Liver (tissue), 9 donors: ENCODE results near the gene APOBEC3B. TPM values are rescaled to one million over a fixed set of nuclear protein-coding genes. Genes with fewer than 3 reads are reported as not detected.

Experiments
- DNase-seq: peaks from one replicate; pipeline ENCODE4 v3.0.0-alpha.2; 2017; ENCODE audit warnings: low spot score
- H3K27ac ChIP-seq, 2 donors: one replicate each; pipeline ENCODE4 v1.7.0; 2013; ENCODE audit warnings: inconsistent platforms in 2 of 2, low read length in 2 of 2, control low read depth in 1 of 2, low read depth in 1 of 2, mild to moderate bottlenecking in 1 of 2
- H3K27me3 ChIP-seq, 4 donors: one replicate each; pipeline versions ENCODE4 v1.6.1 to v1.7.0; 2013; ENCODE audit warnings: low read length in 3 of 4, inconsistent platforms in 1 of 4, mild to moderate bottlenecking in 1 of 4, moderate library complexity in 1 of 4; ENCODE audit not compliant: control insufficient read depth in 4 of 4, insufficient read depth in 4 of 4
- H3K36me3 ChIP-seq, 4 donors: one replicate each; pipeline versions ENCODE4 v1.6.1 to v1.7.0; 2013; ENCODE audit warnings: low read length in 3 of 4, mild to moderate bottlenecking in 3 of 4, low read depth in 1 of 4, moderate library complexity in 1 of 4; ENCODE audit not compliant: control insufficient read depth in 4 of 4, insufficient read depth in 3 of 4
- H3K4me1 ChIP-seq, 4 donors: one replicate each; pipeline versions ENCODE4 v1.6.1 to v1.7.0; 2013; ENCODE audit warnings: low read length in 3 of 4, mild to moderate bottlenecking in 3 of 4, moderate library complexity in 1 of 4; ENCODE audit not compliant: control insufficient read depth in 4 of 4, insufficient read depth in 4 of 4
- H3K4me3 ChIP-seq, 3 donors: one replicate each; pipeline versions ENCODE4 v1.6.1 to v1.7.0; 2013; ENCODE audit warnings: low read length in 3 of 3, control low read depth in 1 of 3, low read depth in 1 of 3, mild to moderate bottlenecking in 1 of 3
- H3K9ac ChIP-seq, 2 donors: one replicate each; pipeline ENCODE4 v1.7.0; 2013; ENCODE audit warnings: low read length in 2 of 2, mild to moderate bottlenecking in 2 of 2, moderate library complexity in 2 of 2, control low read depth in 1 of 2, low read depth in 1 of 2
- H3K9me3 ChIP-seq, 4 donors: one replicate each; pipeline versions ENCODE4 v1.6.1 to v1.7.0; 2013; ENCODE audit warnings: low read length in 3 of 4; ENCODE audit not compliant: control insufficient read depth in 4 of 4
- EGR1 ChIP-seq, 2 donors: IDR thresholded peaks; 2 replicates each; pipeline ENCODE4 v1.6.1; 2016 to 2018; ENCODE audit warnings: antibody characterized with exemption in 2 of 2, low read depth in 2 of 2
- FOXA2 ChIP-seq: IDR thresholded peaks from 2 replicates; pipeline ENCODE4 v1.6.1; 2016; ENCODE audit warnings: antibody characterized with exemption
- GABPA ChIP-seq, 2 donors: IDR thresholded peaks in 1 of 2; conservative IDR thresholded peaks in 1 of 2; 2 replicates each; pipeline ENCODE4 v1.6.1; 2016; ENCODE audit warnings: antibody characterized with exemption in 2 of 2, mild to moderate bottlenecking in 1 of 2, moderate library complexity in 1 of 2
- HNF4A ChIP-seq, 2 donors: conservative IDR thresholded peaks; 2 replicates each; pipeline ENCODE4 v1.6.1; 2016; ENCODE audit warnings: antibody characterized with exemption in 2 of 2, mild to moderate bottlenecking in 2 of 2
- HNF4G ChIP-seq: IDR thresholded peaks from 2 replicates; pipeline ENCODE4 v1.6.1; 2016; ENCODE audit warnings: antibody characterized with exemption
- JUND ChIP-seq, 2 donors: IDR thresholded peaks; 2 replicates each; pipeline ENCODE4 v1.6.1; 2016; ENCODE audit warnings: antibody characterized with exemption in 2 of 2
- MAX ChIP-seq: IDR thresholded peaks from 2 replicates; pipeline ENCODE4 v1.6.1; 2016; ENCODE audit warnings: antibody characterized with exemption
- NR2F2 ChIP-seq: IDR thresholded peaks from 2 replicates; pipeline ENCODE4 v1.6.1; 2016; ENCODE audit warnings: antibody characterized with exemption
- RAD21 ChIP-seq, 2 donors: IDR thresholded peaks; 2 replicates each; pipeline ENCODE4 v1.6.1; 2016; ENCODE audit warnings: antibody characterized with exemption in 2 of 2, mild to moderate bottlenecking in 2 of 2
- REST ChIP-seq: IDR thresholded peaks from 2 replicates; pipeline ENCODE4 v1.6.1; 2016; ENCODE audit warnings: antibody characterized with exemption, mild to moderate bottlenecking
- RXRA ChIP-seq, 2 donors: IDR thresholded peaks; 2 replicates each; pipeline ENCODE4 v1.6.1; 2017 to 2018; ENCODE audit warnings: antibody characterized with exemption in 2 of 2, mild to moderate bottlenecking in 1 of 2
- SP1 ChIP-seq: IDR thresholded peaks from 2 replicates; pipeline ENCODE4 v1.6.1; 2018; ENCODE audit warnings: antibody characterized with exemption, mild to moderate bottlenecking
- TAF1 ChIP-seq: conservative IDR thresholded peaks from 2 replicates; pipeline ENCODE4 v1.6.1; 2016; ENCODE audit warnings: antibody characterized with exemption, mild to moderate bottlenecking
- YY1 ChIP-seq: IDR thresholded peaks from 2 replicates; pipeline ENCODE4 v1.6.1; 2016; ENCODE audit warnings: antibody characterized with exemption, mild to moderate bottlenecking
- WGBS: extraction: QIAGEN DNeasy Blood & Tissue Kit; methylation state at CpG from one replicate; pipeline ENCODE4 v1.1.7; 2013; 5-methylcytosine and 5-hydroxymethylcytosine counted together
- polyA plus RNA-seq, 2 donors: library from polyadenylated mRNA; stranded (reverse) in 1 of 2; unstranded in 1 of 2; fragments of 200-250 nt in 1 of 2; fragments of >200 nt in 1 of 2; fragmentation: Nextera tagmentation in 1 of 2; extraction: Ambion mirVana in 1 of 2; gene quantifications; one replicate each; pipeline versions ENCODE4 v1.2.1 to v1.2.3, GENCODE V29; 2013 to 2015
- total RNA-seq, 2 donors: library from RNA; depleted of rRNA; stranded (reverse); fragments of >200 nt; gene quantifications; one replicate each; pipeline ENCODE4 v1.2.3, GENCODE V29; 2014
- TF ChIP-seq, protein P1 (sequence below): fragments of 150-350 bp; IDR thresholded peaks from 2 replicates; pipeline ENCODE4 v1.5.1; 2017; ENCODE audit warnings: improper control_type of control experiment, low read depth, low read length; ENCODE audit not compliant: missing input control
- TF ChIP-seq, protein P2 (sequence below): IDR thresholded peaks from 2 replicates; pipeline ENCODE4 v1.6.1; 2016; ENCODE audit warnings: antibody characterized with exemption
- TF ChIP-seq, protein P3 (sequence below): IDR thresholded peaks from 2 replicates; pipeline ENCODE4 v1.6.1; 2016; ENCODE audit warnings: antibody characterized with exemption
- donor health status: healthy.
- donor health status: healthy.
- donor health status: healthy.
- donor health status: healthy.
- donor health status: healthy.

The APOBEC3B gene
- total and polyA plus RNA-seq, 4 donors: 0.08 to 6.0 (median 0.88) TPM

DNA sequence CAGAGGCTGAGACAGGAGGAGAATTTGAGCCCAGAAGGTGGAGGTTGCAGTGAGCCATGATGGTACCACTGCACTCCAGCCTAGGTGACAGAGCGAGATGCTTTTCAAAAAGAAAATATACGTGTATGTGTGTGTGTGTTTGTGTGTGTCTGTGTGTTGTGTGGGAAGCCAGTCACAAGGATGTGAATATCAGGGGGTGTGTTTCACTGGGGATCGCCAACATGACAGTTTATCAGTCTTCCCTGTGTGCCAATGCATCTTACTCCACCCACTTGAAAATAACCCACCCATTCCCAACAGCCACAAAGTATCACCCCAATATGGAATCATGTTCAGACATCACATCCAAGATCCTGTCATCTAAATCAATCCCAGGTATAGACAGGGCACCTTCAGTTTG, 10.4 kb upstream of the APOBEC3B start:
- Histone ChIP-seq H3K27me3 (no peaks in the 10 kb centered on the region), H3K36me3 (no peaks in the 10 kb centered on the region), H3K9me3 (no peaks in the 10 kb centered on the region), H3K4me3 (no peak overlapping the region), H3K9ac (no peak overlapping the region), H3K4me1 (no peaks in the 10 kb centered on the region), H3K27ac (no peak overlapping the region)
- WGBS: 88% methylated on average over 3 of the region's 3 CpGs
- TF ChIP-seq RXRA (IDR thresholded peaks at IDR 0.05): no peak
- TF ChIP-seq HNF4A (conservative IDR thresholded peaks at IDR 0.05): no peak
- TF ChIP-seq EGR1 (IDR thresholded peaks at IDR 0.05; ENCODE audit: low read depth in 2 of 2): no peak
- TF ChIP-seq, protein P1, sequence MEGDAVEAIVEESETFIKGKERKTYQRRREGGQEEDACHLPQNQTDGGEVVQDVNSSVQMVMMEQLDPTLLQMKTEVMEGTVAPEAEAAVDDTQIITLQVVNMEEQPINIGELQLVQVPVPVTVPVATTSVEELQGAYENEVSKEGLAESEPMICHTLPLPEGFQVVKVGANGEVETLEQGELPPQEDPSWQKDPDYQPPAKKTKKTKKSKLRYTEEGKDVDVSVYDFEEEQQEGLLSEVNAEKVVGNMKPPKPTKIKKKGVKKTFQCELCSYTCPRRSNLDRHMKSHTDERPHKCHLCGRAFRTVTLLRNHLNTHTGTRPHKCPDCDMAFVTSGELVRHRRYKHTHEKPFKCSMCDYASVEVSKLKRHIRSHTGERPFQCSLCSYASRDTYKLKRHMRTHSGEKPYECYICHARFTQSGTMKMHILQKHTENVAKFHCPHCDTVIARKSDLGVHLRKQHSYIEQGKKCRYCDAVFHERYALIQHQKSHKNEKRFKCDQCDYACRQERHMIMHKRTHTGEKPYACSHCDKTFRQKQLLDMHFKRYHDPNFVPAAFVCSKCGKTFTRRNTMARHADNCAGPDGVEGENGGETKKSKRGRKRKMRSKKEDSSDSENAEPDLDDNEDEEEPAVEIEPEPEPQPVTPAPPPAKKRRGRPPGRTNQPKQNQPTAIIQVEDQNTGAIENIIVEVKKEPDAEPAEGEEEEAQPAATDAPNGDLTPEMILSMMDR: no peak
- no peak for TF ChIP-seq YY1
- TF ChIP-seq, protein P2, sequence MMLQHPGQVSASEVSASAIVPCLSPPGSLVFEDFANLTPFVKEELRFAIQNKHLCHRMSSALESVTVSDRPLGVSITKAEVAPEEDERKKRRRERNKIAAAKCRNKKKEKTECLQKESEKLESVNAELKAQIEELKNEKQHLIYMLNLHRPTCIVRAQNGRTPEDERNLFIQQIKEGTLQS: no peak
- no peak for TF ChIP-seq HNF4G
- no peak for TF ChIP-seq MAX
- TF ChIP-seq FOXA2: no peak
- no peak for TF ChIP-seq RAD21 (IDR thresholded peaks at IDR 0.05)
- no peak for TF ChIP-seq SP1
- no peak for TF ChIP-seq TAF1
- no peak for TF ChIP-seq REST
- no peak for TF ChIP-seq NR2F2
- DNase-seq: no peak

- H3K27ac ChIP-seq: no peak overlapping the region
- H3K9ac ChIP-seq: no peak overlapping the region
- no peak for DNase-seq
- H3K4me3 ChIP-seq: no peak overlapping the region
- H3K36me3 ChIP-seq: no peaks in the 10 kb centered on the region
- no peaks in the 10 kb centered on the region for H3K4me1 ChIP-seq
- TF ChIP-seq HNF4A (conservative IDR thresholded peaks at IDR 0.05) (no peak), RXRA (IDR thresholded peaks at IDR 0.05) (no peak), MAX (no peak), GABPA (IDR thresholded peaks at IDR 0.05 in 1 of 2, conservative IDR thresholded peaks at IDR 0.05 in 1 of 2) (no peak), REST (no peak), RAD21 (IDR thresholded peaks at IDR 0.05) (no peak), FOXA2 (no peak), JUND (IDR thresholded peaks at IDR 0.05) (no peak), NR2F2 (no peak), SP1 (no peak)
- TF ChIP-seq, protein P3, sequence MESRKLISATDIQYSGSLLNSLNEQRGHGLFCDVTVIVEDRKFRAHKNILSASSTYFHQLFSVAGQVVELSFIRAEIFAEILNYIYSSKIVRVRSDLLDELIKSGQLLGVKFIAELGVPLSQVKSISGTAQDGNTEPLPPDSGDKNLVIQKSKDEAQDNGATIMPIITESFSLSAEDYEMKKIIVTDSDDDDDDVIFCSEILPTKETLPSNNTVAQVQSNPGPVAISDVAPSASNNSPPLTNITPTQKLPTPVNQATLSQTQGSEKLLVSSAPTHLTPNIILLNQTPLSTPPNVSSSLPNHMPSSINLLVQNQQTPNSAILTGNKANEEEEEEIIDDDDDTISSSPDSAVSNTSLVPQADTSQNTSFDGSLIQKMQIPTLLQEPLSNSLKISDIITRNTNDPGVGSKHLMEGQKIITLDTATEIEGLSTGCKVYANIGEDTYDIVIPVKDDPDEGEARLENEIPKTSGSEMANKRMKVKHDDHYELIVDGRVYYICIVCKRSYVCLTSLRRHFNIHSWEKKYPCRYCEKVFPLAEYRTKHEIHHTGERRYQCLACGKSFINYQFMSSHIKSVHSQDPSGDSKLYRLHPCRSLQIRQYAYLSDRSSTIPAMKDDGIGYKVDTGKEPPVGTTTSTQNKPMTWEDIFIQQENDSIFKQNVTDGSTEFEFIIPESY: no peak
- TF ChIP-seq, protein P2: no peak
- TF ChIP-seq, protein P1: no peak
- WGBS: 85% methylated on average over 5 of the region's 5 CpGs
- no peaks in the 10 kb centered on the region for H3K27me3 ChIP-seq
- H3K9me3 ChIP-seq: no peaks in the 10 kb centered on the region
Measured at GRCh38 chr22:38972558-38972957, 9.6 kb upstream of the APOBEC3B start.
